Measurements from ENCODE around the gene BTBD1.

GRCh38 chr15:82969353-82969752, 97.7 kb downstream of the BTBD1 start:
- TF ChIP-seq EZH2phosphoT487 (IDR thresholded peaks at IDR 0.05; ENCODE audit: insufficient read depth, low read depth) = no peak
- no peak for TF ChIP-seq EZH2 (IDR thresholded peaks at IDR 0.05; ENCODE audit: insufficient read depth, poor library complexity, severe bottlenecking)
